ENCODE results near the gene MCMBP.
A peak's percentile ranks its signal among the peaks of the same experiment; 100 is the strongest.

Gene MCMBP

GRCh38 chr10:119858063-119858462 is 14.6 kb downstream of the MCMBP start:
- WGBS: 90% methylated on average over 1 of the region's 1 CpG
- Histone ChIP-seq H3K27me3 (ENCODE audit: insufficient read depth, low read length) (no peaks in the 10 kb centered on the region), H3K36me3 (ENCODE audit: insufficient read depth, low read length) (peaks cover 58% of the 10 kb centered on the region), H3K4me3 (ENCODE audit: low read length) (no peak overlapping the region), H3K4me1 (ENCODE audit: insufficient read depth, low read length) (peaks cover 10% of the 10 kb centered on the region; the same call in 1 of the 2 replicates), H3K9me3 (ENCODE audit: insufficient read depth, low read depth, low read length) (no peaks in the 10 kb centered on the region), H3K27ac (ENCODE audit: low read depth, low read length) (no peak overlapping the region), H3K9ac (ENCODE audit: low read depth, low read length) (no peak overlapping the region)

GRCh38 chr10:119853574-119853973 is 19.1 kb downstream of the MCMBP start:
- no peak overlapping the region for H3K9ac ChIP-seq (ENCODE audit: low read depth, low read length)
- H3K27ac ChIP-seq (ENCODE audit: low read depth, low read length): no peak overlapping the region
- no peaks in the 10 kb centered on the region for H3K9me3 ChIP-seq (ENCODE audit: insufficient read depth, low read depth, low read length)
- H3K4me3 ChIP-seq (ENCODE audit: low read length): no peak overlapping the region
- peaks cover 93% of the 10 kb centered on the region for H3K36me3 ChIP-seq (ENCODE audit: insufficient read depth, low read length)
- WGBS: 100% methylated on average over 1 of the region's 1 CpG
- H3K27me3 ChIP-seq (ENCODE audit: insufficient read depth, low read length): no peaks in the 10 kb centered on the region
- peaks cover 8% of the 10 kb centered on the region; the same call in 1 of the 2 replicates for H3K4me1 ChIP-seq (ENCODE audit: insufficient read depth, low read length)

GRCh38 chr10:119852822-119853221 is 19.8 kb downstream of the MCMBP start:
- Histone ChIP-seq H3K27ac (ENCODE audit: low read depth, low read length) (no peak overlapping the region), H3K9ac (ENCODE audit: low read depth, low read length) (no peak overlapping the region), H3K36me3 (ENCODE audit: insufficient read depth, low read length) (peaks cover 93% of the 10 kb centered on the region), H3K4me1 (ENCODE audit: insufficient read depth, low read length) (peaks cover 8% of the 10 kb centered on the region; the same call in 1 of the 2 replicates), H3K9me3 (ENCODE audit: insufficient read depth, low read depth, low read length) (no peaks in the 10 kb centered on the region), H3K4me3 (ENCODE audit: low read length) (no peak overlapping the region), H3K27me3 (ENCODE audit: insufficient read depth, low read length) (no peaks in the 10 kb centered on the region)
- WGBS: 98% methylated on average over 6 of the region's 6 CpGs

GRCh38 chr10:119852277-119852676 is 20.4 kb downstream of the MCMBP start:
- no peaks in the 10 kb centered on the region for H3K9me3 ChIP-seq (ENCODE audit: insufficient read depth, low read depth, low read length)
- H3K9ac ChIP-seq (ENCODE audit: low read depth, low read length): no peak overlapping the region
- H3K27me3 ChIP-seq (ENCODE audit: insufficient read depth, low read length): no peaks in the 10 kb centered on the region
- no peak overlapping the region for H3K27ac ChIP-seq (ENCODE audit: low read depth, low read length)
- peaks cover 93% of the 10 kb centered on the region for H3K36me3 ChIP-seq (ENCODE audit: insufficient read depth, low read length)
- H3K4me3 ChIP-seq (ENCODE audit: low read length): no peak overlapping the region
- peaks cover 8% of the 10 kb centered on the region; the same call in 1 of the 2 replicates for H3K4me1 ChIP-seq (ENCODE audit: insufficient read depth, low read length)
- 88% methylated on average over 4 of the region's 6 CpGs for WGBS

GRCh38 chr10:119849944-119850343 is 22.7 kb downstream of the MCMBP start:
- no peaks in the 10 kb centered on the region for H3K27me3 ChIP-seq (ENCODE audit: insufficient read depth, low read length)
- H3K9me3 ChIP-seq (ENCODE audit: insufficient read depth, low read depth, low read length): no peaks in the 10 kb centered on the region
- H3K4me3 ChIP-seq (ENCODE audit: low read length): no peak overlapping the region
- peaks cover 8% of the 10 kb centered on the region; the same call in 1 of the 2 replicates for H3K4me1 ChIP-seq (ENCODE audit: insufficient read depth, low read length)
- no peak overlapping the region for H3K9ac ChIP-seq (ENCODE audit: low read depth, low read length)
- peaks cover 93% of the 10 kb centered on the region for H3K36me3 ChIP-seq (ENCODE audit: insufficient read depth, low read length)
- H3K27ac ChIP-seq (ENCODE audit: low read depth, low read length): peak overlapping the region; percentile 23; the same call in 1 of the 2 replicates
- over 99% methylated on average over 3 of the region's 3 CpGs for WGBS

- WGBS: 74% methylated on average over 6 of the region's 6 CpGs
- Histone ChIP-seq H3K27me3 (ENCODE audit: insufficient read depth, low read length) (no peaks in the 10 kb centered on the region), H3K4me1 (ENCODE audit: insufficient read depth, low read length) (peaks cover 8% of the 10 kb centered on the region; the same call in 1 of the 2 replicates), H3K9ac (ENCODE audit: low read depth, low read length) (no peak overlapping the region; the same call in 1 of the 2 replicates), H3K4me3 (ENCODE audit: low read length) (no peak overlapping the region), H3K36me3 (ENCODE audit: insufficient read depth, low read length) (peaks cover 95% of the 10 kb centered on the region), H3K27ac (ENCODE audit: low read depth, low read length) (peak overlapping the region; percentile 72), H3K9me3 (ENCODE audit: insufficient read depth, low read depth, low read length) (no peaks in the 10 kb centered on the region)
Measured at GRCh38 chr10:119849031-119849789, 23.4 kb downstream of the MCMBP start.

GRCh38 chr10:119845656-119846055 is 27.0 kb downstream of the MCMBP start:
- Histone ChIP-seq H3K36me3 (ENCODE audit: insufficient read depth, low read length) (peaks cover 96% of the 10 kb centered on the region), H3K27ac (ENCODE audit: low read depth, low read length) (no peak overlapping the region), H3K4me1 (ENCODE audit: insufficient read depth, low read length) (peaks cover 8% of the 10 kb centered on the region; the same call in 1 of the 2 replicates), H3K9me3 (ENCODE audit: insufficient read depth, low read depth, low read length) (no peaks in the 10 kb centered on the region), H3K4me3 (ENCODE audit: low read length) (no peak overlapping the region), H3K9ac (ENCODE audit: low read depth, low read length) (no peak overlapping the region), H3K27me3 (ENCODE audit: insufficient read depth, low read length) (no peaks in the 10 kb centered on the region)
- 100% methylated on average over 1 of the region's 1 CpG for WGBS

GRCh38 chr10:119834188-119834587 is 38.5 kb downstream of the MCMBP start:
- H3K27me3 ChIP-seq (ENCODE audit: insufficient read depth, low read length): no peaks in the 10 kb centered on the region
- H3K36me3 ChIP-seq (ENCODE audit: insufficient read depth, low read length): peaks cover 100% of the 10 kb centered on the region
- WGBS: 94% methylated on average over 4 of the region's 4 CpGs
- no peak overlapping the region for H3K4me3 ChIP-seq (ENCODE audit: low read length)
- H3K9me3 ChIP-seq (ENCODE audit: insufficient read depth, low read depth, low read length): no peaks in the 10 kb centered on the region
- no peak overlapping the region for H3K9ac ChIP-seq (ENCODE audit: low read depth, low read length)
- H3K27ac ChIP-seq (ENCODE audit: low read depth, low read length): no peak overlapping the region
- no peaks in the 10 kb centered on the region for H3K4me1 ChIP-seq (ENCODE audit: insufficient read depth, low read length)

GRCh38 chr10:119832951-119833350 is 39.7 kb downstream of the MCMBP start:
- WGBS: 96% methylated on average over 2 of the region's 2 CpGs
- H3K4me1 ChIP-seq (ENCODE audit: insufficient read depth, low read length): no peaks in the 10 kb centered on the region
- no peak overlapping the region for H3K9ac ChIP-seq (ENCODE audit: low read depth, low read length)
- no peaks in the 10 kb centered on the region for H3K27me3 ChIP-seq (ENCODE audit: insufficient read depth, low read length)
- H3K36me3 ChIP-seq (ENCODE audit: insufficient read depth, low read length): peaks cover 100% of the 10 kb centered on the region
- H3K27ac ChIP-seq (ENCODE audit: low read depth, low read length): no peak overlapping the region
- H3K9me3 ChIP-seq (ENCODE audit: insufficient read depth, low read depth, low read length): no peaks in the 10 kb centered on the region
- no peak overlapping the region for H3K4me3 ChIP-seq (ENCODE audit: low read length)

GRCh38 chr10:119831656-119832055 is 41.0 kb downstream of the MCMBP start:
- WGBS: 95% methylated on average over 11 of the region's 11 CpGs
- peaks cover 100% of the 10 kb centered on the region for H3K36me3 ChIP-seq (ENCODE audit: insufficient read depth, low read length)

GRCh38 chr10:119830851-119831250 is 41.8 kb downstream of the MCMBP start:
- Histone ChIP-seq H3K9ac (ENCODE audit: low read depth, low read length) (no peak overlapping the region), H3K36me3 (ENCODE audit: insufficient read depth, low read length) (peaks cover 100% of the 10 kb centered on the region), H3K9me3 (ENCODE audit: insufficient read depth, low read depth, low read length) (no peaks in the 10 kb centered on the region), H3K4me1 (ENCODE audit: insufficient read depth, low read length) (no peaks in the 10 kb centered on the region), H3K27me3 (ENCODE audit: insufficient read depth, low read length) (no peaks in the 10 kb centered on the region), H3K4me3 (ENCODE audit: low read length) (no peak overlapping the region), H3K27ac (ENCODE audit: low read depth, low read length) (no peak overlapping the region)
- WGBS: 95% methylated on average over 4 of the region's 4 CpGs

More at GRCh38 chr10:119831656-119832055, 41.0 kb downstream of the MCMBP start:
- Histone ChIP-seq H3K27ac (ENCODE audit: low read depth, low read length) (no peak overlapping the region), H3K9me3 (ENCODE audit: insufficient read depth, low read depth, low read length) (no peaks in the 10 kb centered on the region), H3K27me3 (ENCODE audit: insufficient read depth, low read length) (no peaks in the 10 kb centered on the region), H3K9ac (ENCODE audit: low read depth, low read length) (no peak overlapping the region), H3K4me3 (ENCODE audit: low read length) (no peak overlapping the region), H3K4me1 (ENCODE audit: insufficient read depth, low read length) (no peaks in the 10 kb centered on the region)
